Pons (tissue), 1 donor: Measurements from ENCODE around the gene PHF10.
"Not testable (repeated sequence)": the region's sequence is repeated elsewhere in the genome, so short reads cannot be mapped to it uniquely, and the experiment has no call there.

ENCODE experiments used
- DNase-seq: peaks from one replicate; pipeline ENCODE4 v3.0.0-alpha.2; 2016; ENCODE audit warnings: low spot score

Gene PHF10

GRCh38 chr6:169723200-169723909, 945 bp downstream of the PHF10 start:
- DNase-seq: peak; percentile 57

- peak; percentile 44 for DNase-seq
Measured at GRCh38 chr6:169722362-169723199, 1.7 kb downstream of the PHF10 start.

DNA sequence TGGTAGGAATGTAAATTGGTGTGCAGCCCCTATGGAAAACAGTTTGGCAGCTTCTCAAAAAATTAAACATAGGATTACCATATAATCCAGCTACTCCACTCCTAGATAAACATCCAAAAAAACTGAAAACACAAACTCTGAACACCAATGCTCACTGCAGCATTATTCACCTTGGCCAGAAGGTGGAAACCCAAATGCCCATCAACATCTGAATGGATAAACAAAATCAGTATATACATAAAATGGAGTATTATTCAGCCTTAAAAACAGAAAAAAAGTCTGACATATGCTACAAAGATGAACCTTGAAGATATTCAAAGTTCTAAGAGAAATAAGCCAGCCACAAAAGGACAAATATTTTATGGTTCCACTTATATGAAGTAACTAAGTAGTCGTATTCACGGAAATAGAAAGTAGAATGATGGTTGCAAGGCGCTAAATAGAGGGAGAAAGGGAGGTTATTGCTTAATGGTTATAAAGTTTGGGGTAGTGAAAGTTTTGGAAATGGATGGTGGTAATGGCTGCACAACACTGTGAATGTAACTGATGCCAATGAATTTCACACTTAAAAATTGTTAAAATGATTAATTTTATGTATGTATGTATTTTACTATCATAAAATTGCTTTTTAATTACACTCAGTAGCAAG, 4.0 kb downstream of the PHF10 start:
- no peak for DNase-seq

GRCh38 chr6:169719117-169719516, 5.2 kb downstream of the PHF10 start:
- no peak for DNase-seq

DNA sequence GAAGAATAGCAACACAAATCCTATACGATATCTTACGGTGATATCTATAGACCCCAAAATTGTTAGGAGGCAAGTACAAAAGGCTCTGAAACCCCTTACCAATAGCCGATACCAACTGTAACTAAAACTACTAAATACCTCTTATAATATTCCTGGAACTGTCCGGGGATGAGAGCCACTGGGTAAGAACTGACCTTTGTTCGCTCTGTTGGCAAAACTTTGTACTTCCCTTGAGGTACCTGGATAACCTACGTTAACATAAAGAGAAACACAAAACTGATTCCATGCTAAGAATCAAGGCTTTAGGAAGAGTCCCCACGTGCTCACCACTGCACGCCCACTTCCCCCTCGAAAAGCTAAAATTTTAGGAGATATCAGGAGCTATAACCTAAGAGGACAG, 9.7 kb downstream of the PHF10 start:
- no peak for DNase-seq

GRCh38 chr6:169714178-169714577, 10.1 kb downstream of the PHF10 start:
- DNase-seq: no peak

DNA sequence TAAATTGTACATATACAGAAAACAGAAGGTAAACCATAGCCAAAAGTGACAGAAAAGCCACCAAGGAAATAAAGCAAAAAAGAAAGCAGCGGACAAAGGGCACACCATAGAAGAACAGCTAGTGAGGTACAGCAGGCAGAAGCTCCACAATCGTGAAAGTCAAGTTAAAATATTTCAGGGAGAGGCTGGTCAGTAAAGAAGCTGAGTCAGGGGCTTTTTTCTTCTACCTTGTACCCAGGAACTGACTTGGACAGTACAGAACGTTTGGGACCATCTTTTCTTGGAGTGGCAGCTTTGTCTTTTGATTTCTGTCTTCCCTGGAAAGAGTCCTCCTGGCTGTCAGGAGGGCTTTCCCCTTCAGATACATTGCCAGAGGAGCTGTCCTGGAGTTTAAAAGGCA, 14.3 kb downstream of the PHF10 start:
- DNase-seq: no peak

GRCh38 chr6:169709293-169709692, 15.0 kb downstream of the PHF10 start:
- DNase-seq: no peak

DNA sequence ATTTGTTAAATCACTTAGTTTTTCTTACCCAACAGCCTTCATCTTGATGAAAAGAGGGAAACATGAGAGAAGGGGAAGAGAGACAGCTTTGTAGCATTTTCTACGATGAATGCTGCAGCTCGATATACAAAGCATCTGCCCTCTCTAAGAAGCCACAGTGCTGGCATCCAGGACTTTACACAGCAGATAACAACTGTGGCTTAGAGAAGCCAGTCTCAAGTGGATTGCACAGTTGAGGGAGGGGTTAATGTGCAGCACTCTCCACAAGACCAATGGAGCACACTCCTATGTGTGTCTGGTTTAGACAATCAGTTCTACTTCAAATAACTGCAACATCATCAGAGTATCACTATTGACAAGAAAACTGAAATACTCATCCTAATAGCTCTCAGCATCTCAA, 16.5 kb downstream of the PHF10 start:
- DNase-seq: no peak

DNA sequence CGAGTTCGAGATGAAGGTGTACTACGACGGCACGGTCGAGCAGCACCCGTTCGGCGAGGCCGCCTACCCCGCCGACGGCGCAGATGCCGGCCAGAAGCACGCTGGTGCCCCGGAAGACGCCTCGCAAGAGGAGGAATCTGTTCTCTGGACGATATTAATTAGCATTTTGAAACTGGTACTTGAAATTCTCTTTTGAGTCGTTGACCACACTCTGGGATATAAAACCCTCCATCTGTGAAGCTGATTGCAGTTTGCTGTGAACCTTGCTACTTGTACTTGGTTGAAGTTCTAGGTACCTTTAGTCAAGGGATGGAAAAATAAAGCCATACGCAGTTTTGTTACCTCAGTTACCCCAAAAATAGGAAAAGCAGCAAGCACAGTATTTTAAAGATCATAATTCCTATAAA, 21.5 kb downstream of the PHF10 start:
- no peak for DNase-seq

- DNase-seq: peak; percentile 91
Measured at GRCh38 chr6:169701954-169702839, 22.1 kb downstream of the PHF10 start, which contains the start of the genes C6orf120 and WDR27. TSS of gene C6orf120 (plus strand) at chr6:169702126. CDS start at chr6:169702460, 334 bp downstream. TSS of gene WDR27 (minus strand) at chr6:169702029. CDS start at chr6:169689005, 13,024 bp downstream.

GRCh38 chr6:169701311-169701953, 22.9 kb downstream of the PHF10 start:
- no peak for DNase-seq

DNA sequence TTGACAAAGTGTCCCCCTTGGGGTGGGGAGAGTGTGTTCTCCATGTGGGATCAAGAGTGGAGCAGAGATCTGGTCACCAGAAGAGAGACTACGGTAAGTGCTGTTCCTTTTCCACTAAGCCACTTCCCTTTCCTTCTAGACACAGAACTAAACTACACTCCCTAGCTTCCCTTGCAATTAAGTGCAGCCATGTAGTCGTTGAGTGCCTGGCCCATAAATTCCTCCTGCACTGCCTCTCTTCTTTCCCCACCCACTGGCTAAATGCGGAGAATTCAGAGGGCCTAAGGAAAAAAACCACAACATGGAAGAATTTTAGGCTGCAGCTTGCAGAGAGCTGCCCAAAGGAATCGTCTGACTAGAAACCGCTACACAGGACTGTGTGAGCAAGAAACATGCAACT, 24.0 kb downstream of the PHF10 start:
- DNase-seq: no peak

DNA sequence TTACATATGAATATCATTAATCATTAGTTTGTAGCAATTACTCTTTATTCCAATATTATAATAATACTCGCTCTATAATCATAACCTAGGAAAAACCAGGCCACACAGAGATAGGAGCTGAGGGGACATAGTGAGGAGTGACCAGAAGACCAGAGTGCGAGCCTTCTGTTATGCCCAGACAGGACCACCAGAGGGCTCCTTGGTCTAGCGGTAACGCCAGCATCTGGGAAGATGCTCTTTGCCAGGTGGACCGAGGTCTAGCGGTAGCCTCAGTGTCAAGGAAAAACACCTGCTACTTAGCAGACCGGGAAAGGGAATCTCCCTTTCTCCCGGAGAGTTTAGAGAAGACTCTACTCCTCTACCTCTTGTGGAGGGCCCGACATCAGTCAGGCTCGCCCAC, 27.2 kb downstream of the PHF10 start:
- DNase-seq: not testable (repeated sequence)

- no peak for DNase-seq
Measured at GRCh38 chr6:169695131-169695530, 29.2 kb downstream of the PHF10 start.

- no peak for DNase-seq
Measured at GRCh38 chr6:169692516-169692915, 31.8 kb downstream of the PHF10 start.

GRCh38 chr6:169691260-169691659, 33.0 kb downstream of the PHF10 start:
- no peak for DNase-seq

GRCh38 chr6:169689287-169689686, 35.0 kb downstream of the PHF10 start:
- no peak for DNase-seq

DNA sequence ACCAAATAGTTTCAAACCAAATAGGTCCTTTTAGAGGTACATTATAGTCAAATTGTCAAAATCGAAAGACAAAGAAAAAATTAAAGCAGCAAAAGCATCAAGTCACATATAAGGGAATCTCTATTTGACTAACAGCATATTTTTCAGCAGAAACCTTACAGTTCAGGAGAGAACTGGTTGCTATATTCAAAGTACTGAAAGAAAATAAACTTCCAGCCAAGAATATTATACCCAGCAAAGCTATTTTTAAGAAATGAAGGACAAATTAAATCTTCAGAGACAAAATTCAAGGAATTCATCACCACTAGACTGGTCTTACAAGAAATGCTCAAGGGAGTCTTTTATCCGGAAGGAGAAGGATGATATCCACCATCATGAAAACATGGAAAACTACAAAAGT, 38.4 kb downstream of the PHF10 start:
- DNase-seq: no peak

GRCh38 chr6:169684056-169684455, 40.2 kb downstream of the PHF10 start:
- DNase-seq: no peak

DNA sequence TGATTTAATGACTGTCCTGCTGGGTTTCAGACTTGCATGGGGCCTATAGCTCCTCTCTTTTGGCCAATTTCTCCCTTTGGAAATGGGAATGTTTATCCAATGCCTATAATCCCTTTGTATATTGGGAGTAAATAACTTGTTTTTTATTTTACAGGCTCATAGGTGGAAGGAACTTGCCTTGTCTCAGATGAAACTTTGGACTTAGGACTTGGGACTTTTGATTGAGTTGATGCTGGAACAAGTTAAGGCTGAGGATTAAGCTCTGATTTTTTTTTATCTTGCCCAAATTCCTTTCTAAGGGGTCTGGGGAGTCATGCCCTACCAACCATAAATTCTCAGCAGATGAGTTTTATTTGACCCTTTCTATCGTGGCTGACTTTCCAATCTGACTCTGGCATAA, 46.0 kb downstream of the PHF10 start:
- no peak for DNase-seq
